ENCODE data around the gene BANP.
"Not testable (repeated sequence)": the region's sequence is repeated elsewhere in the genome, so short reads cannot be mapped to it uniquely, and the experiment has no call there.

The BANP gene

GRCh38 chr16:88067530-88068411, 116.5 kb downstream of the BANP start:
- DNase-seq = no peak

DNA sequence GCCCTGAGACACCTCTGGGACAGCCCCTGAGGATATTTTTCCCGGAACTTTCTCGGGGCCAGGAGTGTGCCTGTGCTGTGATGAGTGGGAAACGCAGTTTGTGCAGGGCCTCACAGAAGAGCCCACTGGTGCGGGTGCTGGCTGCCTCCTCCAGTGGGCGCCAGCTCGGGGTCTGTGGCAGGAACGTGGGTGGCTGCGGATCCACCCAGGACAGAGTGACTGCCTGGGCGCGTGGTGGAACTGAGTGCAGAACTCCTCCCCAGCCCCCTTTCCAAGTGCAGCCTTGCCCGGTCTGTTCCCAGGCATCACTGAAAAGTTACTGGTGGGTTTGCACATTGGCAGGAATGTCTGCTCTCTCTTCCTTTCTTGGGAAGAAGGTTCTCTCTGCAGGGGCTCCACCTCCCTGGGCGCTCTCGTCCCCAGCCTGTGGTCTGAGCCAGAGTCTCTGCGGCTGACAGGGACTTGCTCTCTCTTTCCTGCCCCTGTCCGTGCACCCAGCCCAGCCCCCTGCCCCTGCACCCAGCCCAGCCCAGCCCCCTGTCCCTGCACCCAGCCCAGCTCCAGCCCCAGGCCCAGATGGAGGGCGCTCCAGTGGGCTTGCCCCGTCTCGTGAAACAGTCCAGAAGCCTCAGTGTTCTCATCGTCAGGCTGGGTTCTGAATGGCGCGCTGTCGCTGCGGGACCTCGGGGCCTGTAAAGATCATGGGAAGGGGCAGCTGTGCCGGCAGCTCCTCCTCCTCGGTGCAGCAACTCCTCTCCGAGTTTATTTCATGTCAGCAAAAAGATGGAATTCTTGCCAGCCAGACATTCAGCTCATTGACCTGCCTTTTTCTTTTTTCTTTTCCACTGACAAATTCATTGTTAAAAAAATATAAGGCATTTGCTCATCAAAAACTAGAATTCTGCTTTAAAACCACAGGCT, 117.5 kb downstream of the BANP start:
- no peak for DNase-seq

DNA sequence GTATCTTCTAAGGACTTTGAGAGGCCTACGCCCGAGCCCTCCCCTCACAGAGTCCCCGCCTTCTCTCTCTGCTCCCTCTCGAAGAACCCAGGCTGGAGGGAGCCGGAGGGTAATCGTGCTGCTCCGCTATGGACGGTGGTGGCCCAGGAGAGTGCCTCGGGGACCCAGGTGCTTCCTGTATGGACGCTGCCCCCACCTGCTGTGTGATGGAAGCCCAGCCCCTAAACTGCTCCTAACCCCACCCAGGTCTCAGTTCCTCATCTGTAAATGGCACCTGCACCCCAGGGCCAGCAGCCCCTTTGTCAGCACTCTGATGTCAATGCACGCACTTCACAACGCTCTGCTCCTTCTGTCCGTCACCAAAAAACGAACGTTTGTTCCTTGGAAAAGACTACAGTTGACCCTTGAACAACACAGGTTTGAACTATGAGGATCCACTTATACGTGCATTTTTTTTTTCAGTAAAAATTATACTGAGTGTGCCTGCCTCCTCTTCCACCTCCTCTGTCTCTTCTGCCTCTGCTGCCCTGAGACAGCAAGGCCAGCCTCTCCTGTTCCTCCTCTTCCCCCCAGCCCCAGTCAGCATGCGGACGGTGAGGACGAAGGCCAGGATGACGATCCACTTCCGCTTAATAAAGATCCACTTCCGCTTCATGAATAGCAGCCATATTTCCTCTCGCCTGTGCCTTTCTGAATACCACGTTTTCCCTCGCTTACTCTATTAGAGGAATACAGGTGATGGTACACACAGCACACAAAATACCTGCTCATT, 118.3 kb downstream of the BANP start:
- no peak for DNase-seq

DNA sequence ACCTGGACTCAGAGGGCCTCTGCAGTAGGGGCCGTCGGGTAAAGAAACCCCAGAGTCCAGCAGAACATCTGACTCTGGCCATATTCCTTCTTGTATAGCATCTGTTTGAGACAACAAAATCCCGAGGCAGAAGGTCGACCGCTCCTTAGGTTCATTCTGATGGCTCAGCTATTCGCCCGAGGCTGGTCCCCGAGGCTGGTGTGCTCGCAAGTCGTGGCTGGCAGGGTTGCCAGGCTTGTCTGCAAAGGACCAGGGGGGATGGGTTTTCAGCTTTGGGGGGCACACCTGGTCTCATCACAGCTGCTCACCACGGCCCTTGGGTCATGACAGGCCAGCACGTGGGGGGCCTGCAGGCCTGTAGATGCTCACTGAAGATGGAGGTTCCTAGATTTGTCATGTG, 119.1 kb downstream of the BANP start:
- no peak for DNase-seq

DNA sequence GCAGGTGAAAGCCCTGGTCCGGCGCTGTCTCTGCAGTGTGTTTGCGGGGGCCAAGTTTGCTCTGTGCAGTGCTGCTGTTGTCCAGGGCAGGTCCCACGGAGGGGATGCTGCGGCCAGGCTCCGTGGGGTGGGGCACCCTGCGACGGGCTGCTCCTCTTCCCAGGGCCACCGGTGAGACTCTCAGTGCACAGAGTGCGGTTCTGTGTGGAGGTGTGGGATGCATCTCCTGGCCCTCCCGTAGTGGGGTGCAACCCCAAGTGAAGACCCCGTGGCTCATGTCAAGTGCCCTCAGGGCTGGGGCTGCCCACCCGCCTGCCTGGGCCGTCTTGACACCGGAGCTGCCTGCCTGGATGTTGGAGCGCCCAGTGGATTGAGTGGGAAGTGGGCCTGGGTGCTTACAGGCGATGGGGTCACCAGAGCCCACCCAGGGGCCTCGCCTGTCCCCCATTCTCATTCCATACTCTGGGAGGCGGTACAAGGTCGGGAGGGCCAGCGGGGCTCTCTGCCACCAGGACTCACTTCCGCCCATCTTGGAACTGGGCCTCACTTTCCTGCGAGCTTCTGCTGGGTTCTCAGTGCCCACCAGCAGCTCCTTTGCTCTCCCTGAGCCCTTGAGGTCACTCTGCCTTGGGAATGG, 119.9 kb downstream of the BANP start:
- DNase-seq = no peak

GRCh38 chr16:88071908-88072307, 120.7 kb downstream of the BANP start:
- no peak for DNase-seq

DNA sequence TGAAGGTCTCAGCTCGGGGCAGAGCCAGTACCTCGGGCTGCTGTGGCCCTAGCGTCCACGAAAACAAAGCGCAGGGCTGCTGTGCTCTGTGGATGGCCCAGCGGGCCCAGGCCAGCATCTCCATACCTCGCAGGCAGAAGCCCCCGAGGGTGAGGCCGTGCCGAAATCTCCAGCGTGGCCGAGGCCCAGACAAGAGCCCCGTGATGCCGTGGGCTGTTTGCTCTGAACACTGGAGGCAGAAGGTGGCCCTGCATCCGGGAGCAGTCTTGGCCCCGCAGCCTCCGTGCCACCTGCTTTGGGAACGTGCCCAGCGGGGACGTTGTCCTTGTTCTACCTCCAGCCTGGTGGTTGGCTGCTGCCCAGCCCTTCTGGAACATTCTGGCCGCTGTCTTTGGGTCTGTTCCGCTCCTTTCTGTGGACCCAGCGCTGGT, 121.4 kb downstream of the BANP start:
- DNase-seq = no peak

DNA sequence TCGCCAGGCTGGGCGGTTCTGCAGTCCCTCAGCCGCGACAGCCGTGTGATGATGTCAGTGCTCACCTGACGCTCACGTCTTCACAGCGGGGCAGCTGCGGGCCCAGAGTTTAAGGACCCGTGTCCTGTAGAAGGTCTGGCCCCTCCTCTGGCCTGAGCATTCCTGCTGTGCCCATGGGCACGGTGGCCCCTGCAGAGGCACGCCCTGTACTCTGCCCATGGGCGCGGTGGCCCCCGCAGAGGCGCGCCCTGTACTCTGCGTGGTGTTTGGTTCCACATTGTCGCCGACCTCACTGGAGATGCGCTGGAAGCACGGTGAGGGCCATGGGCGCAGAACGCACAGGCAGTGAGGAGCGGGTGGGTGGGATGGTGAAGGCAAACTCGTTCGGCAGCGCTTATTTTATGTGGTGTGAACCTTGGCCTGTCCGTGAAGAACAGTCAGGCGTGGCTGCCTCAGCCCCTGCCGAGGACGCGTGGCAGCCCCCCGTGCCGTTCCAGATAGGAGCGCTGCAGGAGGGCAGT, 122.0 kb downstream of the BANP start:
- DNase-seq = no peak

DNA sequence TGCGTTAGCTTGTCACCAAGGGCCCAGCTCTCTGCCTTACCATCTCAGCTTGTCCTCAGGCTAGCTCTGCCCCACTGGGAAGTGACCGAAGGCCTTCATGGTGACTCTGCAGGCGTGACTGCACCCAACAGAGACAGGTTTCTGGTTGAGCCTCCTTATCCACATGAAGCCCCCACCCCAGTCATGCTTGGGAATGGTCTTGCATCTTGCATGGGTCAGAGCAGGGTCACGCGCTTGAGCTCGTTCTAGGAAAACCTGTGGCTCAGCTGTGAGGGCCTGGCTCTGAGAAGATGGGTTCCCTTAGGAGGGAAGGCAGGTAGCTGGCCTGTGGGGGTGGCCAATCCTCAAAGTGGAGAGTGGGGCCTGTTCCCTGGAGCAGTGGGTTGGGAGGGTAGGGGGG, 122.8 kb downstream of the BANP start:
- DNase-seq = no peak

GRCh38 chr16:88076211-88076931, 125.1 kb downstream of the BANP start:
- DNase-seq = no peak

DNA sequence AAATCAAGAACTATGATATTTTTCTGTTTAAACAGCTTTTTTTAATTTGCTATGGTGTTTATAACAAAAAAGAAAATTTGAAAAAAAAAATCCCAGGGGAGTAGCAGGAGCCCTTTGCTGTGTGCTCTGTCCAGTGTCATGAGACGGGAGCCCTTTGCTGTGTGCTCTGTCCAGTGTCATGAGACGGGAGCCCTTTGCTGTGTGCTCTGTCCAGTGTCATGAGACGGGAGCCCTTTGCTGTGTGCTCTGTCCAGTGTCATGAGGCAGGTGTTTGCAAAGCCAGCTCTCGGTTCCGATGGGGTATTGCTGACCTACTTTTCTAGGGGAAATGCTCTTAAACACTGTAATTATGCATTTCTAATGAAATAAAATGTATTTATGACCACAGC, 125.7 kb downstream of the BANP start:
- not testable (repeated sequence) for DNase-seq

DNA sequence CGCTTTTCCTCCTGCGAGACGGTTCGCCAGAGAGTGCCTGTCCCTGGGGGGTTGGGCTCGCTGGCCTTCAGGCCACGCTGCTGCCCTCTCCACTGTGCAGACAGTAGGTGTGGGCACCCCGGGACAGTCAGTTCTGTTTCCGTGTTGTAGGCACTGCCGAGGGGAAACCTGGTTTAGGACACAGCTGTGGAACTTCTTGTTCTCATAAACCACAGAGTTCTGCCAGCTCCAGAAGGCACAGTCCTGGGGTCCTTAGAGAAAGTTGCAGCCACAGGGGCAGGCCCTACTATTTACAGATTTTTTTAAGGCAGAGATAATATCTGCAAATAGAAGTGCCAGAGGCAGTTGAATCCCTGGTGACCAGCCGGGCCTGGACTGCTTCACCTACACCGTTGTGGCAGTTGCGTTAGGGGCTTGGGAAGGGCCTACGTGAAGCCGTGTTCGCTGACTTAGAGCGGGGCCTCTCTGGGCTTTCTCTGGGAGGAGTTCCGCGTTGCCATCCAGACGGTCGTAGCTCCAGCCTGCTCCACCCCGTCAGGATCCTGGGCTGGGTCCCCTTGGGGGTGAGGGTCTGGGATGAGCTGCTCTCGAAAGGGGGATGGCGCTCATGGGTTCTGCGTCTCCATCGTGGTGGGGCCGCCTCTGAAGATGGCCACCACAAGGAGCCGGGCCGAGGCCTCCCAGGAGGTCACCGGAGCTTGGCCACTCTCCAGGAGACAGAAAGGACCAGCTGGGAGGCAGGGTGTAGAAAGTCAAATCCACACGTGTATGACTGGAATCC, 126.3 kb downstream of the BANP start:
- no peak for DNase-seq

DNA sequence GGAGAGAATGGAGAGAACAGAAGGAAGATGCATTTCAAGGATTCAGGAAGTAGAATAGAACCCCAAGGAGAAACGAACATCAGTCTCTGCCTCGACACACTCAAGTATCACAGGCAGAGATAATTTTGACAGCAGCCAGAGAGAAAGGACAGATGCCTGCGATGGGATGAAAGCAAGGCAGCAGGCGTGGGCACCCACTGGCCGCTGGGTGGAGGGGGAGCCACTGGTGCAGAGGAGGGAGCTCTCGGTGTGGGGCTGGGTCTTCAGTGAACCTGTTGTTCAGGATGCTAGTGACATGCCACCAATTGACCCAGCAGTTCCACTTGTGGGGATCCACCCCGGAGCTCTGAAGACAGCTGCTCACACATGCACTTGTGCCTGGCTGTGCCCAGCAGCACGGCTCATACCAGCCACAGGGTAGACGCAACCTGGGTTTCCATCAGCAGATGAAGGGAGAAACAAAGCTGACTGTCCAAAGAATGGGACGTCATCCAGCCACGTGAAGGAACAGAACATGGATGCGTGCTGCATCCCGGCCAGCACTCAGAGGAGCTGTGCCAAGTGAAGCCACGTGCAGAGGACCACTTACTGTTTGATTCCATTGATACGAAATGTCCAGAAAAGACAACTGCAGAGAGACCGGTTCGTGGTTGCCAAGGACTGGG, 127.0 kb downstream of the BANP start:
- DNase-seq = no peak

GRCh38 chr16:88083582-88083981, 132.3 kb downstream of the BANP start:
- no peak for DNase-seq

GRCh38 chr16:88084881-88085280, 133.6 kb downstream of the BANP start:
- DNase-seq = no peak

DNA sequence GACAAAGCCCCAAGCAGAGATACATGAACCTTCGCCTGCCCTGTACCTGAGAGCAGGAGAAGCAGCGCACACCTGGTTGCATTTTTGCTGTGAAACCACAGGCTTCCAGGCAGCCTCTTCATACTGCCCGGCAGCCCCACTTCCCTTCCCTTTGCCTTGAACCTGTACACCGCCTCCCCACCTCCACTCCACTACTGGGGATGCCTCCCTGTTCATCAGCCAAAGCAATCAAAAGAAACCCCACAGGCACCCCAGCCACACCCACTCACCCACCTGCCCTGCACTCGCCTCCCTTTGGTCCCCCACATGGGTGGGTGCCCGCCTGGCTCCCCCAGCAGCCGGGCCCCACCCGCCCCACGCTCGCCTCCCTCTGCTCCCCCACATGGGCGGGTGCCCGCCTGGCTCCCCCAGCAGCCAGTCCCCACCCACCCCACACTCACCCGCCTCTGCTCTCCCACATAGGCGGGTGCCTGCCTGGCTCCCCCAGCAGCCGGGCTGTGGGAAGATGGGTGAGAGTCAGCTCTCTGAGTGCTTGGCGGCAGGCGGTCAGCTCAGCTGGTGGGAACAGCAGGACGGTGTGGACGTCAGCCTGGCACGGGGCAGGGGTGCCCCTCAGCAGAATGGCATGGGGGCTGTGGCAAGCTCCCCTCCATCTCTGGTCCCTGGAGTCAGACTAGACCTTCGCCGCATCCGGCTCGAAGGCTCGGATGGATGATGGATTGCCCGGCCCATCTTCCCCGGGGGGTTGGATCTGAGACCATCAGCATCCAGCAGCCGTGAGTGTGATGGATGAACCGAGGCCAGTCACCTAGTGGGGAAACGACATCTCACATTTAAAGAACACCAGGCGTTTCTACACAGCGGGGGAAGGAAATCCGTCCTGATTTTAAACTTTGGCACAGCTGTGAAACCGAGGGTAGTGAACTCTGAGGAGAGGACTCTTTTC, 135.6 kb downstream of the BANP start:
- DNase-seq = no peak

- DNase-seq = no peak
Measured at GRCh38 chr16:88087517-88087877, 136.3 kb downstream of the BANP start.

- DNase-seq = no peak
Measured at GRCh38 chr16:88088161-88088581, 136.9 kb downstream of the BANP start.

- DNase-seq = not testable (repeated sequence)
Measured at GRCh38 chr16:88088611-88089010, 137.4 kb downstream of the BANP start.
